ENCODE results near the gene TSPEAR.

TSPEAR gene

GRCh38 chr21:44514218-44514520 is 197.2 kb downstream of the TSPEAR start:
- TF ChIP-seq CTCF (IDR thresholded peaks at IDR 0.05) = no peak
- Histone ChIP-seq H3K9me3 (no peaks in the 10 kb centered on the region), H3K27me3 (peaks cover 0 to 27% of the 10 kb centered on the region in 2 donors), H3K4me3 (no peak overlapping the region), H3K4me1 (peaks cover 0 to 5% (median 2%) of the 10 kb centered on the region in 4 donors), H3K27ac (no peak overlapping the region), H3K36me3 (no peaks in the 10 kb centered on the region)
- intact Hi-C loops (cut with DNase I; ENCODE audit: low total_unique reads) = no loop called here
- no peak for DNase-seq

DNA sequence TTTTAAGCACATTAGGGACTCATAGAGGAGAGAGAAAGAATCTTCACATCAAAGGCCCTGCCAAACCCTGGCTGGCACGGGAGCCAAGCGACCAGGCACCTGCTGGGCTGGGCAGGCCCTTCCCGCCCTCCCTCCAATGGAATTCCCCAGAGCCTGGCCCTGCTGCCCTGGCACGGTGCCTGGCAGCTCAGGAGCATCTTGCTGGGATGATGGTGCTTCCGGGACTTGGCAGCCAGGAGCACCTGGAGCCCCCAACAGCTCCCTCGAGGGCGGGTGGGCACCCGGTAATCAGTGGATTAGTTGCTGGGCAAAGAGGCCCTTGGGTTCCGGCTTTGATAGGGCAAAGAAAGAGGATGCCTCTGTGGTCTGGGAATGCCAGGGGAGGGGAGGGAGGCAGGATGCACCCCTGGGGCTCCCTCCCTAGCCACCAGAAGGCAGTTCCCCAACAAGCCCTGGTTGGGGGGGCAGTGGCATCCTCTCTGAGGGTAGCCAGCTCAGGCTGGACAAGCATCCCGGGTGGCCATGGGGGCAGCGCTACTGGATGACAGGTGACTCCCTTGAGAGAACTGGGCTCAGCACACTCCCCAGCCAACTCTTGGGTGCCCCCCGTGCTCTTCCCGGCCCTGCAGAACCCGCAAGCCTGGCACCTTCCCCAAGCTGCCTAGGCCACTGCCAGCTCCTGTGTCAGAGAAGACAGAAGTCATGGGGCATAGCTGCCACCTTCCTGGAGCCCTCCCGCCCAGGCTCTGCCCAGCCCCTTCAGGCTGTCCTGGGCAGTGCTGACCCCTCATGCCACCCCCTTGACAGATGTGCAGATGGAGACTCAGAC is 197.8 kb downstream of the TSPEAR start:
- H3K4me1 ChIP-seq = peaks cover 0 to 5% (median 2%) of the 10 kb centered on the region in 4 donors
- intact Hi-C loops (cut with DNase I; ENCODE audit: low total_unique reads) = no loop called here
- H3K27ac ChIP-seq = no peak overlapping the region
- no peak for DNase-seq
- peaks cover 0 to 33% of the 10 kb centered on the region in 2 donors for H3K27me3 ChIP-seq
- H3K4me3 ChIP-seq = no peak overlapping the region
- no peak for TF ChIP-seq CTCF (IDR thresholded peaks at IDR 0.05)
- H3K36me3 ChIP-seq = no peaks in the 10 kb centered on the region
- H3K9me3 ChIP-seq = no peaks in the 10 kb centered on the region

GRCh38 chr21:44512496-44513388 is 198.6 kb downstream of the TSPEAR start:
- Histone ChIP-seq H3K4me3 (no peak overlapping the region), H3K36me3 (no peaks in the 10 kb centered on the region), H3K27ac (no peak overlapping the region), H3K9me3 (no peaks in the 10 kb centered on the region), H3K27me3 (peaks cover 0 to 41% of the 10 kb centered on the region in 2 donors), H3K4me1 (peaks cover 0 to 5% (median 2%) of the 10 kb centered on the region in 4 donors)
- DNase-seq = no peak
- intact Hi-C loops (cut with DNase I; ENCODE audit: low total_unique reads) = no loop called here
- TF ChIP-seq CTCF (IDR thresholded peaks at IDR 0.05) = no peak

GRCh38 chr21:44511938-44512275 is 199.5 kb downstream of the TSPEAR start:
- no peak for DNase-seq
- no peak overlapping the region for H3K27ac ChIP-seq
- H3K27me3 ChIP-seq = peaks cover 0 to 47% of the 10 kb centered on the region in 2 donors
- H3K9me3 ChIP-seq = no peaks in the 10 kb centered on the region
- no peaks in the 10 kb centered on the region for H3K36me3 ChIP-seq
- no peak overlapping the region for H3K4me3 ChIP-seq
- intact Hi-C loops (cut with DNase I; ENCODE audit: low total_unique reads) = no loop called here
- no peak for TF ChIP-seq CTCF (IDR thresholded peaks at IDR 0.05)
- H3K4me1 ChIP-seq = peaks cover 0 to 5% (median 2%) of the 10 kb centered on the region in 4 donors

DNA sequence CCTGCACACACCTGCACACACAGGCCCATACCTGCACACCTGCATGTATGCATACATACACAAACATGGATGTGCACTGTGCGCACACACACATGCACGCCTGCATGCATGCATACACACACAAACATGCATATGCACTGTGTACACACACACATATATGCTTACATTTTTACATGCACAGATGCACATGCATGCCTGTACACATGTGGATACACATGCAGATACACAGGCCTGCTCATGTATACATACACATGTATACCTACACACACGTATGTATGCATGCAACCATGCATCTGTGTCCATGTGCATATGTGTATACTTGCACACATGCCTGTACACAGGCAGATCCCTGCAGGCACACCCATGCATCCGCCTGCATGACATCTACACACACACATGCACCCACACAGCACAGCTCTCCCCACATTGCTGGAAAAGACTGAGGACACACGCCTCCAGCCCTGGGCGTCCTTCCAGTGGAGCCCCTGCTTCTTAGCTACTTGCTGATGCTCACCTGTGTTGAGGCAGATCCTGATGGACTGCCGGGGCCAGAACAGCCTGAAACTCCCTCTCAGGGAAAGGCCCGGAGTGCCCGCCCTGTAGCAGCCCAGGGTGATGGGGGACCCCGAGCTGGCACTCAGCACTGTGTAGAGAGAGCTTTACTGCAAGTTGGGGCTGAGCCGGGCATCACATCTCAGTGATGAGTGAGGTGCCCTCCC is 200.0 kb downstream of the TSPEAR start:
- TF ChIP-seq CTCF (IDR thresholded peaks at IDR 0.05) = no peak
- no peak overlapping the region for H3K27ac ChIP-seq
- H3K36me3 ChIP-seq = no peaks in the 10 kb centered on the region
- no peak overlapping the region for H3K4me3 ChIP-seq
- no peak for DNase-seq
- peaks cover 0 to 5% (median 2%) of the 10 kb centered on the region in 4 donors for H3K4me1 ChIP-seq
- H3K27me3 ChIP-seq = peaks cover 0 to 51% of the 10 kb centered on the region in 2 donors
- H3K9me3 ChIP-seq = no peaks in the 10 kb centered on the region
- intact Hi-C loops (cut with DNase I; ENCODE audit: low total_unique reads) = no loop called here

All from tibial artery (tissue), 4 donors.